ENCODE data around the gene CELA3A.
"Not testable (repeated sequence)": the region's sequence is repeated elsewhere in the genome, so short reads cannot be mapped to it uniquely, and the experiment has no call there.

CELA3A gene

DNA sequence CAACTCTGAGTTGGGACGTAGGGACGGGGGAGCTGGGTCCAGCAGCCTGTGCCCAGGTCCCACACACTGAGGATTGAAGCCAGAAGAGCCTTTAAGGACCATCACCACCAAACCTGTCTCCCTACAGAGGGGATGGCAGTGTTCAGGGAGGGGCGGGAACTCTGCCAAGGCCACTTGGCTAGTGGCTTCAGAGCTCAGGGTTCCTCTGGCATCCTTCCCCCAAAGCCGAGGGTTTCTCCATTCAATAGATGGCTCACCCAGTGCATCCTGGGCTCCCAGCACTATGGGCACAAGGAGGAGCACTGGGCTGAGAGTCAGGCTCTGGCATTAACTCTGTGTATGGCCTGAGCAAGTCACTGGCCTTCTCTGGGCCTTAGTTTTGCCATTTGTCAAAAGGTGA, 20.2 kb upstream of the CELA3A start:
- in situ Hi-C loops (cut with HindIII; ENCODE audit: low sequenced_read_pairs); DNase-seq (ENCODE audit: low read depth, low spot score); H3K4me3 ChIP-seq (ENCODE audit: low read depth, low read length): not testable (repeated sequence)

DNA sequence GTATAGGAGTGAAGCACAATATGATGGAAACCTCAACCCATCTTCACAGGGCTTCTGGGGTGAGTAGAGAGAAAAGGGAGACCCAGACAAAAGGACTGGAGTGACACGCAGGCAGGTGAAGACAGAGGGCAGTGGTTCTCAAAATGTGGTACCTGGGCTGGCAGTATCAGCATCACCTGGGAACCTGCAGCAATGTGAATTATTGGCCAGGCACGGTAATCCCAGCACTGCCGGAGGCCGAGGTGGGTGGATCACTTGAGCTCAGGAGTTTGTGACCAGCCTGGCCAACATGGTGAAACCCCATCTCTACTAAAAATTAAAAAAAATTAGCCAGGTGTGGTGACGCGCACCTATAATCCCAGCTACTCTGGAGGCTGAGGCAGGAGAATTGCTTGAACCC, 19.3 kb upstream of the CELA3A start:
- H3K4me3 ChIP-seq (ENCODE audit: low read depth, low read length); in situ Hi-C loops (cut with HindIII; ENCODE audit: low sequenced_read_pairs); DNase-seq (ENCODE audit: low read depth, low spot score): not testable (repeated sequence)

DNA sequence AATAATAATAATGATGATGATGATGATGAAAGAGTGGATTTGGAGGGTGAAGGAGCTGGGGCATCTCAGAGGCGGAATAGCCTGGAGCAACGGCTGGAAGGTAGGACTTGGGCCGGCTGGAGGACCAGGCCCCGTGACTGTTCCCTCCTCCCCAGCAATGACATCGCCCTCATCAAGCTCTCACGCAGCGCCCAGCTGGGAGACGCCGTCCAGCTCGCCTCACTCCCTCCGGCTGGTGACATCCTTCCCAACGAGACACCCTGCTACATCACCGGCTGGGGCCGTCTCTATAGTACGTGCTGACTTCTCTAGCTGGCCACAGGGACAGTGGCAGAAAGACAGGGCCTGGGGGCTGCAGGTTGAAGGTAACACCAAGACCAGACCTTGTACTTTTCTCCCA, 17.9 kb upstream of the CELA3A start:
- in situ Hi-C loops (cut with HindIII; ENCODE audit: low sequenced_read_pairs); H3K4me3 ChIP-seq (ENCODE audit: low read depth, low read length): not testable (repeated sequence)

DNA sequence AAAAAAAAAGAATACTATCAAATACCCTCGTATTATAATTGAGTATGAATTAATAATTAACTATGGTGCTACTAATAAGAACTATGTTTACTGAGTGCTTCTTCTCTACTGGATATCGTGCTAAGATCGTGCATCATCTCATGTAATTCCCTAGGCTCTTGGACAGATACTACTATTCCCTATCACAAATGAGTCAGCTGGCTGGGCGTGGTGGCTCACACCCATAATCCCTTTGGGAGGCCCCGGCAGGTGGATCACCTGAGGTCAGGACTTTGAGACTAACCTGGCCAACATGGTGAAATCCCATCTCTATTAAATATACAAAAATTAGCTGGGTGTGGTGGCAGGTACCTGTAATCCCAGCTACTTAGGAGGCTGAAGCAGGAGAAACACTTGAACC, 15.6 kb upstream of the CELA3A start:
- DNase-seq (ENCODE audit: low read depth, low spot score); in situ Hi-C loops (cut with HindIII; ENCODE audit: low sequenced_read_pairs); H3K4me3 ChIP-seq (ENCODE audit: low read depth, low read length): not testable (repeated sequence)

More for the DNA sequence above, 17.9 kb upstream of the CELA3A start:
- DNase-seq (ENCODE audit: low read depth, low spot score) = not testable (repeated sequence)

DNA sequence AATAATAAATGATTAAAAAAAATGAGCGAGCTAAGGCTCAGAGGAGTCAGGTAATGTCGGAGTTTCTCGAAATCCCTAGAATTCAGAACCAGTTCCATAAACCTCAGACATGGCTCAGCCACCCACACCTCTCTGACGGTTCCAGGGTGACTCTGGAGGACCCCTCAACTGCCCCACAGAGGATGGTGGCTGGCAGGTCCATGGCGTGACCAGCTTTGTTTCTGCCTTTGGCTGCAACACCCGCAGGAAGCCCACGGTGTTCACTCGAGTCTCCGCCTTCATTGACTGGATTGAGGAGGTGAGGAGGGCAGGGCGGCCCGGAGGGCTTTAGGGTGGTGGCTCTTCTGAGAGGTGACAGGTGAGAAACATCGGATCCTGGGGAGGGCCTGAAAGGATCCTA, 15.1 kb upstream of the CELA3A start:
- in situ Hi-C loops (cut with HindIII; ENCODE audit: low sequenced_read_pairs); DNase-seq (ENCODE audit: low read depth, low spot score); H3K4me3 ChIP-seq (ENCODE audit: low read depth, low read length): not testable (repeated sequence)

DNA sequence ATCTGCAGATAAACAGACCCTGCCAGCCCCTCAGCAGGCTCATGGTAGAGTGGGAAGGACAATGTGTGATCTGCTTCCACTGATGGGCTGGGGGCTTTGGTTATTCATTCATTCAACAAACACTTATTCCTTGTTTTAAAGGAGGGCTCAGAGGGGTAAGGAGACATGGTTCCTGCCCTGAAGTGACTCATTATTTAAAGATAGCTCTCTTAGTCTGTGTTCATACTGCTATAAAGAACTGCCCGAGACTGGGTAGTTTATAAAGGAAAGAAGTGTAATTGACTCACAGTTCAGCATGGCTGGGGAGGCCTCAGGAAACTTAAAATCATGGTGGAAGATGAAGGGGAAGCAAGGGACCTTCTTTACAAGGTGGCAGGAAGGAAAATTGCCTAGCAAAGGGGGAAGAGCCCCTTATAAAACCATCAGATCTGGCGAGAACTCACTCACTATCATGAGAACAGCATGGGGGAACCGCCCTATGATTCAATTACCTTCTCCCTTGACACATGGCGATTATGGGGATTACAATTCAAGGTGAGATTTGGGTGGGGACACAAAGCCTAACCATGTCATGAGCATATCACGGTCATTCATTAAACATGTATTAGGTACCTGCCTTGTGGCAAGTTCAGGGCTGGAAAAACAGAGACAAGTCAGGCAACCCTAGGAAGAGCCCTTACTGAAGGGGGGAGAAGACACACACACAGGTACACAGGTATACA, 11.6 kb upstream of the CELA3A start:
- DNase-seq (ENCODE audit: low read depth, low spot score); in situ Hi-C loops (cut with HindIII; ENCODE audit: low sequenced_read_pairs); H3K4me3 ChIP-seq (ENCODE audit: low read depth, low read length): not testable (repeated sequence)

DNA sequence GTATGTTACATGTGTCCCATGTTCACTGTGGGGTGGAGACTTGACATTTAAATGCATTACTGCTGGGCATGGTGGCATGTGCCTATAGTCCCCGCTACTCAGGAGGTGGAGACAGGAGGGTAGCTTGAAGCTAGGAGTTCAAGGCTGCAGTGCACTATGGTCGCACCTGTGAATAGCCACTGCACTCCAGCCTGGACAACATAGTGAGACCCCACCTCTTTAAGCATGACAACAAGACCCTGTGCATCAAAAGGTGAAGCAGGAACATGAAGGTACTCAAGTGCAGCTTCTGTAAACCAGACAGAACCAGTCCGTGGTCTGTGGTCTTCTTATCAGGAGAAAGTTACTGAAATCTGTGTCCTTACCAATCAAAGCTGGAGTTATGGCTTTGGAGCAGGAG, 9.3 kb upstream of the CELA3A start:
- in situ Hi-C loops (cut with HindIII; ENCODE audit: low sequenced_read_pairs); DNase-seq (ENCODE audit: low read depth, low spot score); H3K4me3 ChIP-seq (ENCODE audit: low read depth, low read length): not testable (repeated sequence)

DNA sequence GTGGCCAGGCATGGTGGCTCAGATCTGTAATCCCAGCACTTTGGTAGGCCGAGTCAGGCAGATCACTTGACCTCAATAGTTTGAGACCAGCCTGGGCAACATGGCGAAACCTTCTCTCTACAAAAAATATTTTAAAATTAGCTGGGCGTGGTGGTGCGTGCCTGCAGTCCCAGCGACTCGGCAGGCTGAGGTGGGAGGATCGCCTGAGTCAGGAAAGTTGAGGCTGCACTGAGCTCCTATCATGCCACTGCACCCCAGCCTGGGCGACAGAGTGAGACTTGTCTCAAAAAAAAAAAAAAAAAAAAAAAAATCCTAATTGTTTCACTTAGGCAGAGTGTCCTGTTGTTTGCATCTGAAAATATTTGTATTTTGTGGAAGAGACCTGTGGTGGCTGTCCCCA, 6.7 kb upstream of the CELA3A start:
- DNase-seq (ENCODE audit: low read depth, low spot score); H3K4me3 ChIP-seq (ENCODE audit: low read depth, low read length); in situ Hi-C loops (cut with HindIII; ENCODE audit: low sequenced_read_pairs): not testable (repeated sequence)

DNA sequence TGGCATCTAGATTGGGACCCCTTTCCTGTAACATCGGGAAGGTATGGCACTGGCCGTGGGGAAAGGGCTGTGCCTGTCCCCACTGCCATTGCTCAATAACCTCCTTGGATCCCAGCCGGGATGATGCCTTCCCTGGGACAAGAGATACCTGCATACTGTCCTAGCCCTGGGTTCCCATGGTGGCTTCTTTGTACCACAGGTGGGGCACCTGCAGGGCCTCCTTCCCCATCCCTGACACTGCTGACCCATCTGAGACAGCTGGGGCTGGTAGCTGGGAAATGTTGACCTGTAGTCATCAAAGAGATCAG, 4.8 kb upstream of the CELA3A start:
- in situ Hi-C loops (cut with HindIII; ENCODE audit: low sequenced_read_pairs); DNase-seq (ENCODE audit: low read depth, low spot score); H3K4me3 ChIP-seq (ENCODE audit: low read depth, low read length): not testable (repeated sequence)

DNA sequence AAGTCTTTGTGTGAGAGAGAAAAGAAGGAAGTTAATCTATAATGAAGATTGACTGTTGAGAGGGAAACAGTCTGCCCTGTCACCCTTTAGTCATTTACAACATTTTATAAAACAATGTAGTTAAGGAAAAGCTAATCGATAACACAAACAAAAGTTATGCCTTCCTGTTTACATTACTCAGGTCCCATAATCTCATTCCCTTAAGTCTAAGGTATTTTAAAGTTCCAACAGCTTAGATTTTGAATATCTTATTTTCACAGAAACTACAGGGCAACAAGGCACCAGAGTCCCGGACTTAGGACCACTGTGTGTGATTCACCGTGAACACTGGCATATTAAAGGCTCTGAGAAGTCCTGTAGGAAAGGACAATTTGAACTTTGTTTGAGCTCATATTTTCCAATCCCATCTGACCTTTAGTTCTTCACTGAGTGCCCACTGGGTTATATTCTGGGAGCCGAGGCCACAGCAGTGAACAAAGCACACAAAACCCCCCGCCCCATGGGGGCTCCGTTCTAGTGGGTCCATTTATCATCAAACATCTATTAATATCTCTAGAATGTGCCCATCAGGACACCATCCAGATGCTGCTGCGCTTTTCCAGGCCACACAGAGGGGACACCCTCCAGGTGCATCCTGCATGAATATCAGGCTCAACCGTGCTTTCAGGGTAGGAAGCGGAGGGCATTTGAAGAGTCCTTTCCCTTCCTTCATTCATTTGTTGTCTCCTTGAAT, 3.4 kb upstream of the CELA3A start:
- in situ Hi-C loops (cut with HindIII; ENCODE audit: low sequenced_read_pairs); H3K4me3 ChIP-seq (ENCODE audit: low read depth, low read length); DNase-seq (ENCODE audit: low read depth, low spot score): not testable (repeated sequence)

DNA sequence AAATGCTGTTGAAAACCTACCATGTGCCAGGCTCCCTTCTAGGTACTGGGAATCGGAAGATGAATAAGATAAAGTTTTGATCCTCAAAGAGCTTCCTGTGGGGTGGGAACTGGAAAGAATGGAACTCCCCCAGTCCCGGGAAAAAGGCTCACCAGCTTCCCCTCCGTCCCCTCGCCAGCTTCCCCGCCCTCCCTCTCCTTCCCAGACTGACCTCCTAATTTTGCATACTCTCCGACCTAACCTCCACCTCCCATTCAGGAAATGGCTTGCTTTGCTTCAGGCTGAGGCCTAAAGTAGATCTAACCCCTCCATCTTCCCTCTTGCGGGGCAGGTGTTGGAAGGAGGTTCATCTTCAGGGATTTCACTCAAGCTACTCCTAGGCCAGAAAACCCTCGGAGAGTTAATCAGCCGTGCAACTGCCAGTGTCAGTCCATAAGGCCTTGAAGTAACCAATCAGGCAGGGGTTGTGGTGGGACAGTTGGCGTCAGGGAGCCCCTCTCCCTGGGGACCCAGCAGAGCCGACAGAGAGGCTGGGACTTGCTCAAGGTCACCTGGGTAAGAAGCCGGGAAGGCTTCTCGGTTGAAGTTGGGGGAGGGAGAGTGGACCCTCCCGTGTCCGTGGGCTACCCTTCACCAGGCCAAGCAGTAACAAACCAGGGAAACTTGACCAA, 2.7 kb upstream of the CELA3A start:
- H3K4me3 ChIP-seq (ENCODE audit: low read depth, low read length); in situ Hi-C loops (cut with HindIII; ENCODE audit: low sequenced_read_pairs); DNase-seq (ENCODE audit: low read depth, low spot score): not testable (repeated sequence)

DNA sequence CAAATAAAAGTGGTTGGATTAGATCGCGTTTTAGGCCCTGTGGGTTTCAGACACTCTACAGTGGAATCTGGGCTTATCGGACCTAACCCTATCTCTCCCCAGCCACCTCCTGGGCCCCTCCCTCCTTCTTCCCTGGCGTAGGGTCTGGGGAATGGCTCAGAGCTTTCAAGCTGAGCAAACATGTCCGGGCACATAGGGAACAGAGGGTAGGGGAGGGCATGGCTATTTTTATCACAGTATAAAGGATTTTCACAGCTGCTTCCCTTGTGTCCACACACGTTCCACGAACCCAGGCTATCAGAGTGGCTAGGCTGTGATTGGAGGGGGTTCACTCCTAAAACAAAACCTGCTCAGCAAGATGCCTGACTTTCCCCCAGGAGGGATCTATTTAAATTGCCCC, 1.8 kb upstream of the CELA3A start:
- H3K4me3 ChIP-seq (ENCODE audit: low read depth, low read length); in situ Hi-C loops (cut with HindIII; ENCODE audit: low sequenced_read_pairs); DNase-seq (ENCODE audit: low read depth, low spot score): not testable (repeated sequence)

DNA sequence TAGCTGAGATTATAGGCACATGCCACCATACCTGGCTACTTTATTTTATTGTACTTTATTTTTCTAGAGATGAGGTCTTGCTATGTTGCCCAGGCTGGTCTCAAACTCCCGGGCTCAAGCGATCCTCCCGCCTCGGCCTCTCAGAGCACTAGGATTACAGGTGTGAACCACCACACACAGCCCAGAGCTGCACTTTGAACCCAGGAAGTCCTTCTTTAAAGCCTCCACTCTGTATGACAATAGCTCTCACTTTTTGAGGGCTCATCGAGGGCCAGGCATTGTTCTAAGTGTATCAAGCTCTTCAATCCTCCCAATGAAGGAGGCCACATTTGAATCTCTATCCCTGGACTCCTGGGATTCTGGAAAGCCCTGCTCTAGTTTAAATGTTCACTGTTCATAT, 1.0 kb downstream of the CELA3A start:
- in situ Hi-C loops (cut with HindIII; ENCODE audit: low sequenced_read_pairs); DNase-seq (ENCODE audit: low read depth, low spot score); H3K4me3 ChIP-seq (ENCODE audit: low read depth, low read length): not testable (repeated sequence)

DNA sequence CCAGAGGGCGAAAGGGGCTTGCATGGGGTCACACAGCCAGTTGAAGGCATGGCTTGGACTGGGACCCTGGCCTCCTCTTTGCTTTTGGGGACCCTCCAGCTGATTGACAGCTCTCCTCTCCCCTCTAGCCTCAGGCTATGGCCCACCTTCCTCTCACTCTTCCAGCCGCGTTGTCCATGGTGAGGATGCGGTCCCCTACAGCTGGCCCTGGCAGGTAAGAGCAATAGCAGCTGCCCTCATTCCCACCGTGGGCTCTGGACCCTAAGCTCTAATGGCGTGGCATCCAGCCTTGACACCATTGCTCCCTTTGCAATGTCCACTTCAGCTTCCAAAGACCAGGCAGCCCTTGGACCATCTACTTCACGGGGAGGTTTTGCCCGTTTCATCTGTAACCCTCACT, 1.4 kb downstream of the CELA3A start:
- DNase-seq (ENCODE audit: low read depth, low spot score); H3K4me3 ChIP-seq (ENCODE audit: low read depth, low read length); in situ Hi-C loops (cut with HindIII; ENCODE audit: low sequenced_read_pairs): not testable (repeated sequence)

DNA sequence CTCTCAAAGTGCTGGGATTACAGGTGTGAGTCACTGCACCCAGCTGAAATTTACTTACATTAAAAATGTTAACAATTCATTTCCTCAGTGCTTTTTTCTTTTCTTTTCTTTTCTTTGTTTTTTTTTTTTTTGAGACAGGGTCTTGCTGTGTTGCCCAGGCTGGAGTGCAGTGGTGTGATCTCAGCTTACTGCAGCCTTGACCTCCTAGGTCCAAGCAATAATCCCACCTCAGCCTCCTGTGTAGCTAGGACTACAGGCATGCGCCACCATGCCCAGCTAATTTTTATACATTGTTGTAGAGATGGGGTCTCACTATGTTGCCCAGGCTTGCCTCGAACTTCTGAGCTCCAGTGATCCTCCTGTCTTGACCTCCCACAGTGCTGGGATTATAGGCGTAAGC, 2.5 kb downstream of the CELA3A start:
- in situ Hi-C loops (cut with HindIII; ENCODE audit: low sequenced_read_pairs); DNase-seq (ENCODE audit: low read depth, low spot score); H3K4me3 ChIP-seq (ENCODE audit: low read depth, low read length): not testable (repeated sequence)
